IPS DF 4.7 (cell line): ENCODE results near the gene CFAP97D2.
"Not testable (repeated sequence)": the region's sequence is repeated elsewhere in the genome, so short reads cannot be mapped to it uniquely, and the experiment has no call there.

Experiments
- DNase-seq: peaks from one replicate; pipeline ENCODE4 v3.0.0-alpha.2; 2013; ENCODE audit warnings: low spot score; ENCODE audit errors: extremely low read depth

The CFAP97D2 gene

DNA sequence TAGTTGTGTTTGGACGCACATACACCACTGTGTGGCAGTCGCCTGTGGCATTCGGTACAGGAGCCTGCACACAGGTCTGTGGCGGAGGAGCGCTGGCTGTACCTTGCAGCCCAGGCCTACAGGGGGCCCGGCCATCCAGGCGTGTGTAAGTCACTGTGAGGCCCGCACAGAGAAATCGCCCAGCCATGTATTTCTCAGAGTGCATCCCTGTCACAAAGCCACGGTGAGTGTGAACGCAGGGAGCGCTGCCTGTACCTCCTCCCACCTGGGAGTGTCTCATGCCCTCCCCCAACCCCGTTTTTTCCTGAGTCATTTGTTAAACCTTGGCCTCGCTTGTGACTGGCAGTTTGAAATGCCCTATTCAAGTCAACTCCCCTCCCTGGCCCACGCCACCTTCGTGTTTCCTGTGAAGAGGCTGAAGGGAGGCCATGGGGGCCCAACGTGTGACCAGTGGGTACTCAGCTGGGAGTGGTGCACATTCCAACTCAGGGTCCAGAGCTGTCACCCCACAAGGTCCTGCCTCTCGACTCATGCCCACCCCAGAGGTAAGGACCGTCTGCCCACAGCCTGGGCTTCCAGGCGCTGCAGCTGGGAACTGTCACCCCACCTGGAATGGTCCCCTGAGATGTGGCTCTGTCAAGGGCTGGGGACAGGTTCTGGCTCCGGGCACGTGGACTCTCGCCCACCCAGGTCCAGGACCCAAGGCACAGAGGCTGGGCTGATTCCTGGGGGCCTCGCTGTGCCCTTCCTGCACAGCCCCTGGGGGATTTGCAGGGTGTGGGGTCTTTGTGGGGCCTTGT, 35.1 kb upstream of the CFAP97D2 start:
- no peak for DNase-seq

DNA sequence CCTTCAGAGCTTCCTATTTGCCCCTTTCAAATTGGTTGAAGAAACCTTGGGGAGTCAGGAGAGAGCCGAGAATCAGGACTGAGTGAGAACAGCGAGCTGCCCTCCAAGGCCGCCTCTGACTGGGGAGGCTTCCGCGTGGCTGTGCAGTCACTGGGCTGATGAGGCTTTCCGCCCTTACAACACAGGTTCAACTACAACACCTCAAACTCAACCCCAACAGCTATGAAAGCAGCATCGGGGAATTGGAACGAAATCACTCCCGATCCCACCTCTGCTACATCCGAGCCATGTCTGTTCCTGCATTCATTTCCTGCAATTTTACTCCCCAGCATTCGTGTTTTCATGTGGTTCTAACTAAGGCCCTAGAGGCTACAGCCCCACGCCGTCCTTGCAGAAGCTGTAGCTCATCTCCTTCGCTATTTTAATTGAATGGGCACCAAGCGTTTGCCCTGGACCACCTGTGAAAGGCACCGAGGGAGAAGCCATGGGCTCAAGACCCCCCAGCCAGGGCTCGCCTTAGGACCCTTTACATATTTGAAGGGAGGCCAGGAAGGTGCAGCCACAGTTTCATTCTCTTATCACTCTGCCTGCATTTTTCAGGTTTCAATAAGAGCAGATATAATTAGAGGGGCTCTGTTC, 34.3 kb upstream of the CFAP97D2 start:
- DNase-seq: no peak

DNA sequence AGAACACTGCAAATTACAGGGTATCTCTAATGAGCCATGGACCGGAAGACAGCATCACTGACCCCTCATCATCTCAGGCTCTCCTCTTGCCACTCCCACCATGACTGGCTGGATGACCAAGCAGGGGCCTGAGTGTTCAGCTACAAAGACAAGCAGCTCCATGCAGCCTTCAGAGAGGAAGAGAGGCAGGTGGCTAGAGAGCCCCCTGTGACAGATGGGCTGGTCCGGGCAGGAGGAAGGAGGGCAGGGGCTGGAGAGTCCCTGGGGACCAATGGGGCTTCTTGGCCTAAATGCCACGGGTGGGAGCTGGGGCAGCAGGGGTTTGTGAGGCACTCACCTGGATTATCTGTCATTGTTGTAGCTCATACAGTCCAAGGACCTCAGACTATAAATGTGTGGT, 33.8 kb upstream of the CFAP97D2 start:
- DNase-seq: no peak

DNA sequence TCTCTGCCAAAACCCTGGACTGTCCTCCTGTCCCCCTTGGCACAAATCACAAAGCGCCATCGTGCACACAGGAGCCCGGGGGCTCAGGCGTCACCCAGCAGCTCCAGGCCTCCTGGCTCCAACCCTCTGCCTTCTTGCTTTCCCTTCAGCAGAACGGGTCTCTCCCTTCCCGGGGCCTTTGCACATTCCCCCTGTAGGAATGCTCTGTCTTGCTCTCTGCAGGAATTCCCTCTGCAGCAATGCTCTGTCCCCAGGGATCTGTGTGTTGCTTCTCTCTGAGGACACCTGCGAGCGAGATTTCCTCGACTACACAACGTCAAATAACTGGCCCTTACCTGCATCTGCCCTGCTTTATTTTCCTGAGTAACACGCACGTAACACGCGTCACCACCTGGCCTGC, 33.3 kb upstream of the CFAP97D2 start:
- DNase-seq: no peak

DNA sequence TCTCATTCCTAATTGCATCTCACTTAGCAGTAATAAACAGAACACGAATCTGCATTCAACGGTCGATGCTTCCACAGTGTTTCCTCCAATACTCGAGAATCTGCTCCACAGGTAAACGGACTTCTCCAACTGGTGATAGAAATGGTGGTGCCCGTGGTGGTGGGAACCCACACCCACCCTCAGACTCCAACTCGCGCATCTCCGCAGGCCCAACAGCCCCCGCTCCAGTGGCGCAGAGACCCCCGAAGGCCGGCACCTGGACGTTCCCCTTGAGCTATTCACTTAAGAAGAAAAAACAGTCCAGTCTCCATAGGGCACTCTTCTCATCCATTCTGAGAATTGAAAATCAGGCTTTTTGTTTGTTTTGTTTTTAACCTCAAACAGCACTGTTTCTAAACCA, 32.9 kb upstream of the CFAP97D2 start:
- DNase-seq: no peak

DNA sequence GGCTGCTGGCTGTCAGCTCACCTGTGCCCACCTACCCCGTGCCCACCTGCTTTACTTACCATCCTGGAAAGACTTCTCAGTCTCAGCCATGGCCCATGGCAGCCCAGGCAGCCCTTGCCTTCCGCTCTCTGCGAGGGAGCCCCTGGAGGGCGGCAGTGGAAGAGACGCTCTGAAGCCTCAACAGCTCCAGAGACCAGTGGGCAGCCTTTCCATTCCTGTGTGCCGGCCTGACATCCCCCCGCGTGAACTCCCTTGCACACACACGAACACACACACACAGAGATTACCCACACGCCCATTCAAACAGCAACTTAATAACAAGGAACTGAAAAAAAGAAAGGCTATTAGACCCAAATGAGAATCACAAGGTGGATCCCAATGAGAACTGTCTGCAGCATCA, 32.4 kb upstream of the CFAP97D2 start:
- no peak for DNase-seq

DNA sequence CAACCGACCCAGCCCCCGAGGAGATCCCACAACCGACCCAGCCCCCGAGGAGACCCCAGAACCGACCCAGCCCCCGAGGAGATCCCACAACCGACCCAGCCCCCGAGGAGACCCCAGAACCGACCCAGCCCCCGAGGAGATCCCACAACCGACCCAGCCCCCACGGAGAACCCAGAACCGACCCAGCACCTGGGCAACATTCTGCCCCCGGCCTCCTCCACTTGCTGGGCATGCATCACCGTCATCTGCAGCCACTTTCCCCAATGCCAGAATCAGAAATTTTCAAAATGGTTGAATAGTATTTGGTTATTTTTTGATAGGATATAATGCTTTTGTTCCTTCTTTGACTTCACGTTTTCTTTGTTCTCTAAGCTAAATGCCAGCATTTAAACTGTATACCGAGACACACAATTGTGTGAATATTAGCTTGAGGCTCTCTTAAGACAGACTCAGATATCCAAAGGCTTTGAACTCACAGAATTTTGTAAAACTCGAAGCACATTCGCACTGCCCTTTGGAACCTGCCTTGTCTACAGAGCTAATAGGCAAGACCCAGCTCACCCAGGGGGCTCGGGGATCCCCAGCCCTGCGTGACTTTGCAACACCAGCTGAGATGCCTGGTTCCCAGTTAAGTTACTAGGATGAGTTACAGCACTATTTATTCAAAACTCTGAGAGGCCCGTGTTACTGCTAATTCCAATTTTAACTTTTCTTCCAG, 31.1 kb upstream of the CFAP97D2 start:
- no peak for DNase-seq

DNA sequence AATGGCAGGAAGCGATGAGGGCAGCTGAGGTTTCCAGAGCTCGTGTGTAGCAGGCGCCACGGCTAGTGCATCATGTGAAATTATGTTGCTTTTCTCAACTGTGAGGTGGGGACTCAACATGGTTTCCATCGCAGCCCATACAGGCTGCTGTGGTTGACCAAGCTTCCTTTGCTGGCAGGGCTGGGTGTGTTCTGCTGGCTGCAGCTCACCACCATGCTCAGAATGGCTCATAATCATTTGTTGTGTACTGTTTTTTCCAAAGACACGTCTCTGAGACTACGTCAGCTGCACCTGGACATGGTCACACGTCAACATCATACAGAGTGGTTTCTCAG, 30.6 kb upstream of the CFAP97D2 start:
- DNase-seq: no peak

DNA sequence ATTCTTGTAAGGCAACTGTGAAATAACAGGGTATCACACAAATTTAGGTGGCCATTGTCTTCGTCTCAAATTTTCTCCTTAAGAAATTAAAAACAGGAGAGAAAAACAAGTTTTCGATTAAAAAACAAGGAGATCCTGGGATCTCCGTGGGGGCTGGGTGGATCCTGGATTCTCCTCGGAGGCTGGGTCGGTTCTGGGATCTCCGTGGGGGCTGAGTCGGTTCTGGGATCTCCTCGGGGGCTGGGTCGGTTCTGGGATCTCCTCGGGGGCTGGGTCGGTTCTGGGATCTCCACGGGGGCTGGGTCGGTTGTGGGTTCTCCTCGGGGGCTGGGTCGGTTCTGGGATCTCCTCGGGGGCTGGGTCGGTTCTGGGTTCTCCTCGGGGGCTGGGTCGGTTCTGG, 30.2 kb upstream of the CFAP97D2 start:
- not testable (repeated sequence) for DNase-seq

DNA sequence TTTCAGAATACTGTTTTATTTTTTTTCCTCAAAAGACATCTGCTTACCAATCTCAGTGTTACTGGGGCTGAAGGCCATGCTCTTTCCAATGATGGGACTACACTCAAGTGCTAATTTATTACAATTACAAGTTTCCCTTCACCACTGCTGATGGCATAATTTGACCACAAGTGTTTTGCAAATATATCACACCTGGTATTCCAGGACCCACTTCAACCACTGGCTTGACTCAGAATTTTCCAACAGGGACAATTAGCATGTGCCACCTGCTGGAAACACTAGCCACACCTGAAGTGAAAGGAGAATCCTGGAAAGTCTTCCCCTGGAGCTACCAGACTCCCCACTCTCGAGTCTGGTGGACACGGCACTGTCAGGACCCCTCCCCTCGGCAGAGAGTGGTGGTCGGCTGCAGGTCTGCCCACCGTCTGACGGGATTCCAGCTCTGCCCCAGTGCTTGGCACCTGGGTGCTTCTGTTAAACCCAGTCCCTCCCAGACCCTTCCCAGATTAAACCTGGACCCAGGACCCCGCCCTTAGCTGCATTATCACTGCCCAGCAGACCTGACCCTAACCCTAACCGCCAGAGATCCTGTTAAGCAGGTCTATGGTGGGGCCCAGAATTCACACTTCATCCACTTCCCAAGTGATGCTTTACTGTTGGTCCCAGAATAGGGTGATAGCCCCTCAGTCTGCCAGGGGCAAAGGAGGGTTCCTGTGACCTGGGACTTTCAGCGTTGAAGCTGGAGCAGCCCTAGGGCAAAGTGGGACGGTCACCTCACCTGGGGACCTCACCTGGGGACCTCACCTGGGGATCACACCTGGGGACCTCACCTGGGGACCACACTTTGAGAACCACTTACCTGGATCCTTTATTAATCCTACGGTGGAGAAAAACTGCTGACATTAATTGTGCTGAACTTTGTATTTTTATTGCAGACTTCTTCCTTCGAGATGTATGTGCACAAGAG, 29.0 kb upstream of the CFAP97D2 start:
- no peak for DNase-seq

DNA sequence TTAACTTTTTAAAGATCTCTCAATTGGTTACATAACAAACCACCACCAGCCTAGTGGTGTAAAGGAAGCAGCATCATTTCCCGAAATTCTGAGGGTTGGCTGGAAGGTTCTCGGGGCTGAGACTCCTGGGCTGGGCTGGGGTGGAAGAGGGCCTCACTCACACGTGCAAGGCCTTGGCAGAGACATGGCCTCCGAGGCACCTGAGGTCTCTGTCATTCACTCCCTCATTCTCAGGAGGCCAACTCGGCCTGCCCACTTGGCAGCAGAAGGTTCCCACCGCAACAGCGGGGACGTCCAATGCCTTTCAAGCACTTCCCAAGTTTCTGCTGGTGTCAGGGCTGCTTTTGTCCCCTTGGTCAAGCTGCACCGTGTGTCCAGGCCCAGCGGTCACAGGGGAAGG, 28.0 kb upstream of the CFAP97D2 start:
- DNase-seq: no peak

DNA sequence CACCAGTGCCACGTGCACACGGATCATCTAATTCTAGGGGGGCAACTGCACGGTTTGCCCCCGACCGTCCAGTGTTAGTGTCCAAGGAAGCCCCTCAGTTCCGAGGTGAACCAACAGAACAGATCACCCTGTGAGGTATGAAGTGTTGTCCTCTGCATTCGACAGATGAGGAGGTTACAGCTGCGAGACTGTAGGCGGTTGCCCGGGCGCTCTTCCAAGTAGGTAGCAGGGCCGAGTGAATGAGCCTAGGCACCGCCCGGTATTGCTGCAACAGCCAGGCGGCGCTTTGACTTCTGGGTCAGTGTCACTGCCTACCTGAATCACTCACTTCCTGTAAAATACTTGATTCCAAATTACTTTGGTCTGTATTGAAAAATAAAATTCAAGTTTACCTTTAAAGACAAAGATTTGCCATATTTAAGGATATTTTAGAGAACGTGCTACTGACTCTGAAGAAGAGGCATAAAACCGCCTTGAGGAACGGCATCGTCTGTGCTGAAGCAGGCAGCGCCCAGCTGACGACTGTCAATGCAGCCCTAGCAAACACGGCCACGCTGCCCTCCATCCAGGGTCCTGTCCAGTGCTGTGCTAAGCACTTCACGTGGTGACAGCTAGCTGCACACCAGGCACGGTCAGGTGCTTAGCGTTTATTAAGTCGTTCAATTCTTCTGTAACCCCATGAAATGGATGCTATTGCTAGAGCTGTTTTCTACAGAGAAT, 27.3 kb upstream of the CFAP97D2 start:
- DNase-seq: no peak

DNA sequence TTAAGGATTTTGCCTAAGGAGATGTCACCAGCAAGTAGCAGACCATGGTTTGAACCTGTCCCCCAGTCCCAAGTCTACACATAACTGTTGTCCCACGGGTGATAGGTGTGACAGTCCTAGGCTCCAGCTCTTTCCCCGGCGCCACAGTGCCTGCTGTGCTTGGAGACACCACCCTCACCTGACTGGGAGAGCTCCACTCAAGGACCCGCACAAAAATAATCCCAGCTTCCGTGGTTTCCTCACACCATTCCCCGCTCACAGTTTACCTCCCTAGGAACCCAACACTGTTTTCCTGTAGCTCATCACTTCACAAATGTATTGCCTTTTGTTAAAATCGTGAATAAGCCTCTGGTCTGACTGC, 26.8 kb upstream of the CFAP97D2 start:
- DNase-seq: no peak

DNA sequence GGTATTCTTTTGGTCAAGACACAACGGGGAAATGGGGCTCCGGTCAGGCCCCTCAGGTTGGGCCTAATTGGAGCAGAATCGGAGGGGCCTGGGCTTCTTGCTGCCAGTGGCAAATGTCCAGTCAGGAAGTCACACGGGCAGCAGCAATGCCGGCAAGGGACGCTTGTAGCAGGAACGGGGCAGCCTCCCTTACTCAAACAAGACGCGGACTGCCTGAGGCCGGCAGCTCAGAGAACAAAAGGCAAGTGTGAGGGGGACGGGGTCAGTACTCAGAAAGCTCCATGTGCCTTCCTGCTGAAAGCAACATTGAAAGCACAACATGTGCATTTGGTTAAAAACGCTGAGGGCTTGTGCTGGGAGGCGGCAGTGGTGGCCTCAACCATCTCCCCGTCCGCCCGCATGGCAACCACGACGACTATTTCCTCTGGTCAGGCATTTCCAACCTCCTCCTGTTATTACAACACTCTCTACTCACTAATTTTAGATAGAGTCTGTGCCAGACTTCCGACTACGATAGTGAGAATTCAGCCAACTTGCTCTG, 26.2 kb upstream of the CFAP97D2 start:
- DNase-seq: no peak

DNA sequence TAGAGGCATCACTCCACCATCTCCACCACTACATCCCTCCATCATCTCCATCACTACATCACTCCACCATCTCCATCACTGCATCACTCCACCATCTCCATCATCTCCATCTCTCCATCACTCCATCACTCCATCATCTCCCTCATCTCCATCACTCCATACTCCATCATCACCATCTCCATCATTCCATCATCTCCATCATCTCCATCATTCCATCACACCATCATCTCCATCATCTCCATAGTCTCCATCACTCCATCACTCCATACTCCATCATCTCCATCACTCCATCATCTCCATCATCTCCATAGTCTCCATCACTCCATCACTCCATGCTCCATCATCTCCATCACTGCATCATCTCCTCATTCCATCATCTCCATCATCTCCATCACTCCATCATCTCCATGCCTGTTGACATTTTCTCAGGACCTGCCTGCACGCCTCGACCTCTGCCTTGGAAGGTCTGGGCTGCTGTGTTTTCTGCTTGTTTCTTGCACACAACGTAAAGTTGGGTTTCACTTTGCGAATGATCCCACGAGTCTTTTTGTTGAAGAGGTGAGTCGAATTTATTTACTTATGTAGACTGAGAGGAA, 25.5 kb upstream of the CFAP97D2 start:
- DNase-seq: no peak

DNA sequence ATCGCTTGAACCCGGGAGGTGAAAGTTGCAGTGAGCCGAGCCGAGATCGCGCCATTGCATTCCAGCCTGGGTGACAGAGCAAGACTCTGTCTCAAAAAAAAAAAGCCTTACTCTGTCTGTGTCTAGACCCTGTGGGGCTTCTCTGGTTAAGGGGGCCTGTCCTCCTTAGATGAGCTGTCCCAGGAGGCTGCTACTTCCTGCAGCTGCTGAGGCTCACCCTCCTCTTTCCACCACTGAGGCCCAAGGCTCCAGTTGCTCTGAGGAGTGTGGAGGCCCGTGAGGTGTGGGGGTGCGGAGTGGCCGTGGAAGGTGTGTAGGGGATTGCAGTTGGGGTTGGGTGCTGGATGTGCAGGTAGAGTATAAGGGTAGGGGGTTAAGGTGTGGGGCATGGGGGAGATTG, 24.6 kb upstream of the CFAP97D2 start:
- DNase-seq: no peak

DNA sequence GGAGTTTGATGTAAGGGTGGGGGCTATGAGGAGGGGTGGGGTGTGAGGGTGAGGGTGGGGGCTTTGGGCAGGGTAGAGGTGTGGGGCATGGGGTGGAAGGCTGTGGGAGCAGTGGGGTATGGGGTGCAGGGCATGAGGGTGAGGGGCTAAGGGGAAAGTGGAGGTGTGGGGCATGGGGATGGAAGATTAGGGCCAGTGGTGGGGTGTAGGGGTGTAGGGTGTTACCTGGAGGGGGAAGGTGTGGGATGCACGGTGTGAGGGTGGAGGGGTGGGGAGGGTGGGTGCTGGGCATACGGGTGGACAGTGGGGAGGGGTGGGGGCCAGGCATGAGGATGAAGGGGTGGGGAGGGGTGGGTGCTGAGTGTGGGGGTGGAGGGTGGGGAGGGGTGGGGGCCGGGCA, 23.7 kb upstream of the CFAP97D2 start:
- DNase-seq: no peak

DNA sequence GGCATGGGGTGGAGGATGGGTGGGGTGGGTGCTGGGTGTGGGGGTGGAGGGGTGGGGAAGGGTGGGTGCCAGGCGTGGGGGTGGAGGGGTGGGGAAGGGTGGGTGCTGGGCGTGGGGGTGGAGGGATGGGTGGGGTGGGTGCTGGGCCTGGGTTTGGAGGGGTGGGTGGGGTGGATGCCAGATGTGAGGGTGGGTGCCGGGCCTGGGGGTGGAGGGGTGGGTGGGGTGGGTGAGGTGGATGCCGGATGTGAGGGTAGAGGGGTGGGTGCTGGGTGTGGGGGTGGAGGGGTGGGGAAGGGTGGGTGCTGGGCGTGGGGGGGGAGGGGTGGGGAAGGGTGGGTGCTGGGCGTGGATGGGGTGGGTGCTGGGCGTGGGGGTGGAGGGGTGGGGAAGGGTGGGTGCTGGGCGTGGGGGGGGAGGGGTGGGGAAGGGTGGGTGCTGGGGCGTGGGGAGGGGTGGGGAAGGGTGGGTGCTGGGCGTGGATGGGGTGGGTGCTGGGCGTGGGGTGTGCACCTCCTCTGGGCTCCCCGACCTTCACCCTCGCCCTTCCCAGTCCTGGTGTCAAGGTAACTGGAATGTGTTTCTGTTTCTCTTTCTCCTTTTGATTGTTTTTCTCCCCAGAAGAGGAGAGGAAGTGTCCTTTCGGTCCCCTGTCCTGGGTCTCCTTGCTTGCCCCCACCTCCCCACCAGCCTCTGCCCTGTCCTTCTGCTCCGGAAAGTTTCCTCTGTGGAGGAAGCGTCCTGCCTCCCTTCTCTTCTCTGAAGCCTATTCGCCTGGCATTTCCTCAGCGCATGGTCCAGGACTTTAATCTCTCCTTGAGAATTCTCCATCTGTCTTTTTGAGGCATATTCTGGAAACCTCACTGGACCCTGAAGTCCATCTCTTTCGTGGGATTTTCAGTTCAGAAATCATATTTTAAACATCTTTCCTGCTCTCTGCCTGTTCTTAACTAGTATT, 22.9 kb upstream of the CFAP97D2 start:
- DNase-seq: no peak

DNA sequence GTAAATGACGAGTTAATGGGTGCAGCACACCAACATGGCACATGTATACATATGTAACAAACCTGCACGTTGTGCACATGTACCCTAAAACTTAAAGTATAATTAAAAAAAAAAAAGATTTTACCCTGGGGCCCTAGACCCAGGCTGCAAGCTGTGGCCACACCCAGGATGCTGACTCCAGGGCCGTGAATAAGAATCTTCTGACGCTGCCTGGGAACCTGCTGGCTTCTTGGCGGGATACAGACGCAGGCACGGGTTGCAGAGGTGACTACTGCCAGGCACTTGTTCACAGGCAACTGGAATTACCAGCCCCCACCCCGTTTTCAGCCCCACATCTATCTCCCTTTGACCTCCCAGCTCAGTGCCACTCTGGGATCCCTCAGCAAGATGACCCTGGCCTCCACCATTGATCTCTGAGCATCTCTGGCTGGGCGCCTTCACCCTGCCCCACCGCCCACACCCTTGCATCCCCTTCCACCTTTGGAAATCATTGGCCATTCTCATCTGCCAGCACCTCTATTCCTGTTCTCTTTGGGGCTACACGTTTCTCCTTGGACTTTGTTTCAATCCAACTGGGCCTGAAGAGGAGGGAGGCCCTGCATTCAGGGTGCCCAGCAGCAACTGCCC, 21.1 kb upstream of the CFAP97D2 start:
- DNase-seq: no peak
